OCI-LY7 (cell line): Measurements from ENCODE around the gene SEMA3G. TPM values are rescaled to one million over a fixed set of nuclear protein-coding genes. Genes with fewer than 3 reads are reported as not detected.

Experiments
- BruUV-seq: library from RNA; stranded (reverse); fragments of 400-500 nt; replicated peaks from 2 replicates; lab custom pipeline; 2021; lab: Mats Ljungman, UMichigan
- CTCF ChIA-PET: fragments of 300-600 bp; sonication (Branson Sonifier 250); formaldehyde crosslinking; loops from one replicate; lab custom pipeline; 2022; ENCODE audit warnings: antibody characterized with exemption; ENCODE audit not compliant: unreplicated experiment; lab: Charles Lee
- POLR2A ChIA-PET: fragments of 300-600 bp; sonication (Branson Sonifier 250); formaldehyde crosslinking; loops from one replicate; lab custom pipeline; 2022; ENCODE audit warnings: antibody characterized with exemption; lab: Charles Lee
- DNase-seq: peaks from one replicate; pipeline ENCODE4 v3.0.0-alpha.2; 2015; ENCODE audit warnings: low spot score
- H2AFZ ChIP-seq: fragments of 200-600 bp; sonication (generic), shearing (Covaris generic); 2 replicates; pipeline ENCODE4 v1.6.1; 2014; ENCODE audit warnings: mild to moderate bottlenecking, antibody characterized with exemption, low read length, moderate library complexity
- H3K27ac ChIP-seq: fragments of 200-600 bp; sonication (generic); 2 replicates; pipeline ENCODE4 v1.5.1; 2014; ENCODE audit warnings: mixed run types, low read depth, mild to moderate bottlenecking, moderate library complexity, low read length, inconsistent platforms; ENCODE audit not compliant: poor library complexity, severe bottlenecking
- H3K36me3 ChIP-seq: fragments of 200-600 bp; sonication (generic); 2 replicates; pipeline ENCODE4 v1.6.1; 2014; ENCODE audit warnings: mild to moderate bottlenecking, antibody characterized with exemption, low read length, moderate library complexity, mixed read lengths; ENCODE audit not compliant: insufficient read depth
- H3K4me1 ChIP-seq: fragments of 200-600 bp; sonication (generic); 2 replicates; pipeline ENCODE4 v1.5.1; 2014; ENCODE audit warnings: mild to moderate bottlenecking, low read length; ENCODE audit not compliant: insufficient read depth, poor library complexity, severe bottlenecking
- H3K4me2 ChIP-seq: fragments of 200-600 bp; sonication (generic); 2 replicates; pipeline ENCODE4 v1.6.1; 2014; ENCODE audit warnings: mild to moderate bottlenecking, low read length
- H3K4me3 ChIP-seq: fragments of 200-600 bp; sonication (generic); 2 replicates; pipeline ENCODE4 v1.5.1; 2014; ENCODE audit warnings: mild to moderate bottlenecking, low read depth, low read length; ENCODE audit not compliant: poor library complexity, severe bottlenecking
- H3K79me2 ChIP-seq: fragments of 200-600 bp; sonication (generic); 2 replicates; pipeline ENCODE4 v1.6.1; 2016; ENCODE audit warnings: low read depth, mild to moderate bottlenecking, low read length, moderate library complexity, mixed read lengths; ENCODE audit not compliant: insufficient read depth
- H3K9me2 ChIP-seq: fragments of 200-600 bp; sonication (generic); 2 replicates; pipeline ENCODE4 v1.6.1; 2016; ENCODE audit warnings: mild to moderate bottlenecking, low read length, mixed read lengths; ENCODE audit not compliant: insufficient read depth
- H3K9me3 ChIP-seq: fragments of 200-600 bp; sonication (generic); 2 replicates; pipeline ENCODE4 v1.6.1; 2014; ENCODE audit warnings: mild to moderate bottlenecking, mixed run types, low read length, mixed read lengths
- H4K20me1 ChIP-seq: fragments of 200-600 bp; sonication (generic); 2 replicates; pipeline ENCODE4 v1.6.1; 2014; ENCODE audit warnings: mild to moderate bottlenecking, antibody characterized with exemption, low read length, moderate library complexity, mixed read lengths; ENCODE audit not compliant: insufficient read depth
- EZH2phosphoT487 ChIP-seq: fragments of 200-600 bp; sonication (generic); IDR thresholded peaks from 2 replicates; pipeline ENCODE4 v1.6.1; 2018; ENCODE audit warnings: low read depth, borderline replicate concordance, mild to moderate bottlenecking, mixed run types, antibody characterized with exemption, low read length, moderate library complexity, mixed read lengths
- intact Hi-C: fragments of 100-400 bp; cut with micrococcal nuclease; formaldehyde crosslinking; loops from one replicate; pipeline ENCODE4 v1.10.0; 2022; ENCODE audit not compliant: unreplicated experiment
- total RNA-seq, 2 experiments: library from RNA; depleted of rRNA in 1 of 2; stranded (reverse); fragments of >200 nt in 1 of 2; shearing (Covaris generic) in 1 of 2; gene quantifications; 2 replicates each; pipeline ENCODE4 v1.2.3, GENCODE V29; 2014 to 2022
- TF ChIP-seq, protein P1 (sequence below): fragments of 200-600 bp; sonication (generic); conservative IDR thresholded peaks from 2 replicates; pipeline ENCODE4 v1.5.1; 2014; ENCODE audit warnings: mild to moderate bottlenecking, antibody characterized with exemption, low read length, moderate library complexity, mixed read lengths

SEMA3G gene
- total RNA-seq, 2 experiments from 2014 or later = not detected

DNA sequence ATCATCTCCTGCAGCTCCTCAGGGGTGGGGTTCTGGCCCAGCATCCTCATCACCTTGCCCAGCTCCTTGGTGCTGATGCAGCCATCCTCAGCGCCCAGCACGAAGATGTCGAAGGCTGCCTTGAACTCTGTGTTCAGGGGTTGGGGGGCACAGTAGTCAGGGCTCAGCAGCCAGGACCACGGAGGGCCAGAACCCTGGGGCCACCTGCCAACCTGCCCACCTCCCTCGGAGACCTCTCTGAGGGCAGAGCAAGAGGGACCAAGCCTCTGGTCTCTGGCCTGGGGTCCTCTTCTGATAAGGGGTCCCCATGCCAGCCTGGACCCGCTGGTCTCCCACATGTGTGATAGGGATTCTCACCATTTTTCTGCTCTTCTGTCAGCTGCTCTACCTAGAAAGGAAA lies 7.2 kb upstream of the SEMA3G start:
- DNase-seq = no peak
- TF ChIP-seq EZH2phosphoT487 = no peak
- TF ChIP-seq, protein P1, sequence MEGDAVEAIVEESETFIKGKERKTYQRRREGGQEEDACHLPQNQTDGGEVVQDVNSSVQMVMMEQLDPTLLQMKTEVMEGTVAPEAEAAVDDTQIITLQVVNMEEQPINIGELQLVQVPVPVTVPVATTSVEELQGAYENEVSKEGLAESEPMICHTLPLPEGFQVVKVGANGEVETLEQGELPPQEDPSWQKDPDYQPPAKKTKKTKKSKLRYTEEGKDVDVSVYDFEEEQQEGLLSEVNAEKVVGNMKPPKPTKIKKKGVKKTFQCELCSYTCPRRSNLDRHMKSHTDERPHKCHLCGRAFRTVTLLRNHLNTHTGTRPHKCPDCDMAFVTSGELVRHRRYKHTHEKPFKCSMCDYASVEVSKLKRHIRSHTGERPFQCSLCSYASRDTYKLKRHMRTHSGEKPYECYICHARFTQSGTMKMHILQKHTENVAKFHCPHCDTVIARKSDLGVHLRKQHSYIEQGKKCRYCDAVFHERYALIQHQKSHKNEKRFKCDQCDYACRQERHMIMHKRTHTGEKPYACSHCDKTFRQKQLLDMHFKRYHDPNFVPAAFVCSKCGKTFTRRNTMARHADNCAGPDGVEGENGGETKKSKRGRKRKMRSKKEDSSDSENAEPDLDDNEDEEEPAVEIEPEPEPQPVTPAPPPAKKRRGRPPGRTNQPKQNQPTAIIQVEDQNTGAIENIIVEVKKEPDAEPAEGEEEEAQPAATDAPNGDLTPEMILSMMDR = no peak
- POLR2A ChIA-PET = no interaction called here
- Histone ChIP-seq H2AFZ (no peak overlapping the region), H3K36me3 (no peaks in the 10 kb centered on the region), H3K9me3 (no peaks in the 10 kb centered on the region), H4K20me1 (no peaks in the 10 kb centered on the region), H3K4me2 (no peak overlapping the region), H3K9me2 (no peaks in the 10 kb centered on the region), H3K4me3 (no peak overlapping the region), H3K79me2 (peaks cover 13% of the 10 kb centered on the region; the same call in 1 of the 2 replicates), H3K4me1 (peaks cover 28% of the 10 kb centered on the region), H3K27ac (no peak overlapping the region)
- no TSS peak for BruUV-seq
- intact Hi-C loops = no loop called here
- CTCF ChIA-PET = no interaction called here

DNA sequence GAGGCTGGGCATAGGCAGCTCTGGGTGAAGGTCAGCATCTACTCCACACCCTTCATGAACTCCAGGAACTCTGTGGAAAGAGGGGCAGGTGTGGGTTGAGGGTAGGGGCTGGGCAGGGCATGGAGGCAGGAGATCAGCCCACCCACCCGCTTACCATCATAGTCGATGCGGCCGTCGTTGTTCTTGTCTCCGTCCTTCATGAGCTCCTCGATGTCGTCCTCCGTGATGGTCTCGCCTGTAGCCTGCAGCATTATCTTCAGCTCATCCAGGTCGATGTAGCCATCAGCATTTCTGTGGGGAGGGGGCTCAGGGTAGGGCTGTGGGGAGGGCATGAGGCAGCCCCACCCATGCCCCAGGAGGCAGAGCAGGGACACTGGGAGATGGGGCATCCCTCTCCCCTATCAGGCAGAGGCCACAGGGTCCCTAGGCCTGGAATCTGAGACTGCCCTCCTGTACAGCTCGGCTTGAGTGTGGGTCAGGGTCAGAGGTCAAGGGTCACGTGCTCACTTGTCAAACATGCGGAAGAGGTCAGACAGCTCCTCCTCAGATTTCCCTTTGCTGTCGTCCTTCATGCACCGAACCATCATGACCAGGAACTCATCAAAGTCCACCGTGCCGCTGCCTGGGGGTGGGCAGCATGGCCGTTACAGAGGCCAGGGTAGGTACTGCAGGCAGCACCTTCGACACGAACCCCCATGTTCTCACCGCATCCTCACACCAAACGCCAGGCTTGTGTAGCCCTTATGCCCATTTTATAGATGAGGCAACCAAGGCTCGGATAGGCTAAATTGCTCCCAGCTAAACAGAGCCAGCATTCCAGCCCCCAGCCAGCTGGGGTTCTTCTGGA lies 6.6 kb upstream of the SEMA3G start:
- Histone ChIP-seq H3K9me3 (no peaks in the 10 kb centered on the region), H4K20me1 (no peaks in the 10 kb centered on the region), H3K4me2 (no peak overlapping the region), H3K79me2 (peaks cover 9% of the 10 kb centered on the region; the same call in 1 of the 2 replicates), H3K4me1 (peaks cover 22% of the 10 kb centered on the region), H3K36me3 (no peaks in the 10 kb centered on the region), H3K27ac (no peak overlapping the region), H2AFZ (no peak overlapping the region), H3K4me3 (no peak overlapping the region), H3K9me2 (no peaks in the 10 kb centered on the region)
- no peak for DNase-seq
- CTCF ChIA-PET = no interaction called here
- TF ChIP-seq, protein P1 = no peak
- TF ChIP-seq EZH2phosphoT487 = no peak
- POLR2A ChIA-PET = no interaction called here
- intact Hi-C loops = no loop called here
- BruUV-seq = no TSS peak
